IPS-18c (cell line): ENCODE measurements around the gene ONECUT1.
A peak's percentile ranks its signal among the peaks of the same experiment; 100 is the strongest.
"Not testable (repeated sequence)": the region's sequence is repeated elsewhere in the genome, so short reads cannot be mapped to it uniquely, and the experiment has no call there.

Source experiments
- H3K4me3 ChIP-seq: 2 replicates; pipeline ENCODE4 v1.7.0; 2013; ENCODE audit warnings: low read depth, mild to moderate bottlenecking, low read length, moderate library complexity; ENCODE audit not compliant: insufficient read depth
- H3K9me3 ChIP-seq: one replicate; pipeline ENCODE4 v1.6.1; 2013; ENCODE audit warnings: mild to moderate bottlenecking, low read length, moderate library complexity; ENCODE audit not compliant: control insufficient read depth, insufficient read depth

Gene ONECUT1

GRCh38 chr15:52790169-52790708 lies at the start of gene ONECUT1:
ONECUT1 (minus strand) TSS chr15:52790336; CDS start chr15:52789884, 452 bp downstream.
- H3K4me3 ChIP-seq: peak within 1 kb of the TSS; percentile 51
- no peaks in the 10 kb centered on the region for H3K9me3 ChIP-seq

GRCh38 chr15:52834379-52834778 lies 44.2 kb upstream of the ONECUT1 start:
- no peak overlapping the region for H3K4me3 ChIP-seq

DNA sequence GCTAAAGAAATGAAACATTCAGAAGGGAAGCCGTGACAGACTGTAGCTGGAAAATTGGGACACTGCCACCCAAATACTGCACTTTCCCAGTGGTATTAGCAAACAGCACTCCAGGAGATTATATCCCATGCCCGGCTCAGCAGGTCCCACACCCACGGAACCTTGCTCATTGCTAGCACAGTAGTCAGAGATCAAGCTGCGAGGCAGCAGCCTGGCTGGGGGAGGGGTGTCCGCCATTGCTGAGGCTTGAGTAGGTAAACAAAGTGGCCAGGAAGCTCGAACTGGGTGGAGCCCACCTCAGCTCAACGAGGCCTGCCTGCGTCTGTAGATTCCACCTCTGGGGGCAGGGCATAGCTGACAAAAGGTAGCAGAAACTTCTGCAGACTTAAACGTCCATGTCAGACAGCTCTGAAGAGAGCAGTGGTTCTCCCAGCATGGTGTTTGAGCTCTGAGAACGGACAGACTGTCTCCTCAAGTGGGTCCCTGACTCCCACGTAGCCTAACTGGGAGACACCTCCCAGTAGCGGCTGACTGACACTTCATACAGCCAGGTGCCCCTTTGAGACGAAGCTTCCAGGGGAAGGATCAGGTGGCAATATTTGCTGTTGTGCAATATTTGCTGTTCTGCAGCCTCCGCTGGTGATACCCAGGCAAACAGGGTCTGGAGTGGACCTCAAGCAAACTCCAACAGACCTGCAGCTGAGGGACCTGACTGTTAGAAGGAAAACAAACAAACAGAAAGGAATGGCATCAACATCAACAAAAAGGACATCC lies 34.2 kb upstream of the ONECUT1 start:
- not testable (repeated sequence) for H3K4me3 ChIP-seq, H3K9me3 ChIP-seq

More at GRCh38 chr15:52834379-52834778, 44.2 kb upstream of the ONECUT1 start:
- H3K9me3 ChIP-seq: no peaks in the 10 kb centered on the region

DNA sequence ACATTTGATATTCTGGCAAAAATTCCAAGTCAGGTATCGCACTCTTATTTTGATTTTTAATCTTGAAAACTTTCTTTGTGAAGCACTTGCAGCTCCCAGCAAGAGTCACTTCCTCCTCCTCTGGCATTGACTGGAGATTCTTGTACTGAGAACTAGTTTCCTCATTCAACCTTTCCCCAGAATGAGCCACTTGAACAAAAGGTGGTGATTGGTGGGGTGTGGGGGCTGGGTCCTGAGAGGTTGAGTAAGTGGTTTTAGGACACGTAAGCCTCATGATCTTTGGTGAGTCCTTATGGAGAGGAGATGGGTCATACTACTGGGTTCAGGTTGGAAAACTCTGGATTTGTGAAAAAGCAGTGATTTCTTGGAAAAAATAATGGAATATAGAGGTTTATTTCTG lies 32.3 kb upstream of the ONECUT1 start:
- H3K9me3 ChIP-seq: no peaks in the 10 kb centered on the region
- no peak overlapping the region for H3K4me3 ChIP-seq

GRCh38 chr15:52819253-52819652 lies 29.1 kb upstream of the ONECUT1 start:
- no peak overlapping the region for H3K4me3 ChIP-seq

GRCh38 chr15:52815899-52816298 lies 25.8 kb upstream of the ONECUT1 start:
- H3K4me3 ChIP-seq, H3K9me3 ChIP-seq: not testable (repeated sequence)

More at GRCh38 chr15:52819253-52819652, 29.1 kb upstream of the ONECUT1 start:
- H3K9me3 ChIP-seq: no peaks in the 10 kb centered on the region

DNA sequence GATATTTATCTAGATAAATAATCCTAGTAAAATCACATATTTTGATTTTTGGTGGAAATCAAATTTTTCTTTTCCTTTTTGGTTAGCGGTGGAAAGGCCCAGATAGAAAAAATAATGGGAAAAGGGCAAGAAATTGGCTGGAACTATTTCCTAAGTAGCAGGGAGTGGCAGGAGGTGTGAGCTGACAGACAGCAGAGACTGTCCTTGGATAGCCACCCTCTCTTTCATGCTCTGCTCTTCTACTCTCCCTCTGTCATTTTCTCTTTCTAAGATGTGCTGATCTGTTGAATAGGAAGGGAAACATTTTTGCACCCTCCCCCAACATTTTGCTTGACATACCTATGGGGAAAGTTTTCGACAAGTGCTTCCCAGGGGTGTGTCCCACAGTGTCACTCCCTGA lies 18.9 kb upstream of the ONECUT1 start:
- Histone ChIP-seq H3K4me3 (no peak overlapping the region), H3K9me3 (no peaks in the 10 kb centered on the region)

GRCh38 chr15:52808441-52808840 lies 18.3 kb upstream of the ONECUT1 start:
- Histone ChIP-seq H3K9me3 (no peaks in the 10 kb centered on the region), H3K4me3 (no peak overlapping the region)

DNA sequence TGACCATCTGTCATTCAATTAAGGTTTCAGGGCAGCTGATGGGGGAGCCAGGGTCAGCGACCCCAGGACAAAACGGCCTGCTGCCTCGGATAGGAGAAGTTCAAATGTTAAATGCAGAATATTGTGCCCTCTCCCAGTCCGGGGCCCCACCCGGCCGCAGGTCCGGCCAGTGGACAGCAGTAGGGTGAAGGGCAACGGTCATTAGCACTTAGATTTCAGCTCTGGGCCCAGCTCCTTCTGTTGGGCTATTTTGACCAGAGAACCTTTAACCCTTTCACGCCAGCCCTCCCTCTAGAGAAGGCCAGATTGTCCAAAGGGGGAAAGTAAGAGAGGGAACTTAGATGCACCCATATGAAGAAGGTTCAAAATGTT lies 16.1 kb upstream of the ONECUT1 start:
- Histone ChIP-seq H3K4me3 (peak overlapping the region; percentile 45; the same call in 1 of the 2 replicates), H3K9me3 (no peaks in the 10 kb centered on the region)

- Histone ChIP-seq H3K9me3 (no peaks in the 10 kb centered on the region), H3K4me3 (peak overlapping the region; percentile 45)
Measured at GRCh38 chr15:52805351-52806283, 15.5 kb upstream of the ONECUT1 start.

- Histone ChIP-seq H3K4me3 (peak overlapping the region; percentile 45), H3K9me3 (no peaks in the 10 kb centered on the region)
Measured at GRCh38 chr15:52804526-52805081, 14.5 kb upstream of the ONECUT1 start.

GRCh38 chr15:52803467-52804306 lies 13.6 kb upstream of the ONECUT1 start:
- Histone ChIP-seq H3K4me3 (peak overlapping the region; percentile 45), H3K9me3 (no peaks in the 10 kb centered on the region)

- Histone ChIP-seq H3K4me3 (peak overlapping the region; percentile 45; the same call in 1 of the 2 replicates), H3K9me3 (no peaks in the 10 kb centered on the region)
Measured at GRCh38 chr15:52803108-52803466, 13.0 kb upstream of the ONECUT1 start.

DNA sequence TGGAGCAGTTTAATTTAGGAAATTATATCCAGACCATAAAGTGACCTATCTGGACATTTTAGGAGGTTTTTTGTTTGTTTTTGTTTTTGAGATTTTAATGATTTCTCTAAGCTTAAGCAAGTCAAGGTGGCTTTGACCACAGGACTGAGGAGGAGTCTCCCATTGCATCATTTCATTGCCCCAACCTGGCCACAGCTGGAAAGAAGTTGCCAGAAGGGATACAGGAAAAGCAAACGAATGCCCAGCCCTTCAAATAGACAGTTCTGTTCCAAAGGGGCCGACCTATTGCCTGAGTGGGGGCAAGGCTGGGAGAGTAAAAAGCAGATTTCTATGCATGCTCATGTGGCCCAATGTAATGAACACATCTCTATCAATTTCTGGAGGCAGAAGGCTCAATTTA lies 12.0 kb upstream of the ONECUT1 start:
- no peak overlapping the region for H3K4me3 ChIP-seq
- H3K9me3 ChIP-seq: no peaks in the 10 kb centered on the region

DNA sequence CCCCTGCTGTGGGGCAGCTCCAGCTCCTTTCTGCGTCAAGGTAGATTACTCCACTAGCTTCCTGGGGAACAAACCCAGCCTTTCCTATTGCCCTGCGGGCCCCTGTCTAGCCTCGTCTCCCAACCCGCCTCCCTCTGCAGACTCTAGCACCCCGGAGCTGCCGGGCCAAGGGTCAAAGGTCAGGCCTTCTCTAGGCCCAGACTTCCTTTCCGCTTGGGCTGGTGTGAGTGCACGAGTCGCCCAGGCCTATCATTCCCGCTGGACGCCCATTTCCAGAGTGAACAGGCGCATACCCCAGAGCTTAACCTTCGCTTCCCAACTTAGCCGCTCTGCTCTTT lies 11.6 kb upstream of the ONECUT1 start:
- no peak overlapping the region for H3K4me3 ChIP-seq
- no peaks in the 10 kb centered on the region for H3K9me3 ChIP-seq

DNA sequence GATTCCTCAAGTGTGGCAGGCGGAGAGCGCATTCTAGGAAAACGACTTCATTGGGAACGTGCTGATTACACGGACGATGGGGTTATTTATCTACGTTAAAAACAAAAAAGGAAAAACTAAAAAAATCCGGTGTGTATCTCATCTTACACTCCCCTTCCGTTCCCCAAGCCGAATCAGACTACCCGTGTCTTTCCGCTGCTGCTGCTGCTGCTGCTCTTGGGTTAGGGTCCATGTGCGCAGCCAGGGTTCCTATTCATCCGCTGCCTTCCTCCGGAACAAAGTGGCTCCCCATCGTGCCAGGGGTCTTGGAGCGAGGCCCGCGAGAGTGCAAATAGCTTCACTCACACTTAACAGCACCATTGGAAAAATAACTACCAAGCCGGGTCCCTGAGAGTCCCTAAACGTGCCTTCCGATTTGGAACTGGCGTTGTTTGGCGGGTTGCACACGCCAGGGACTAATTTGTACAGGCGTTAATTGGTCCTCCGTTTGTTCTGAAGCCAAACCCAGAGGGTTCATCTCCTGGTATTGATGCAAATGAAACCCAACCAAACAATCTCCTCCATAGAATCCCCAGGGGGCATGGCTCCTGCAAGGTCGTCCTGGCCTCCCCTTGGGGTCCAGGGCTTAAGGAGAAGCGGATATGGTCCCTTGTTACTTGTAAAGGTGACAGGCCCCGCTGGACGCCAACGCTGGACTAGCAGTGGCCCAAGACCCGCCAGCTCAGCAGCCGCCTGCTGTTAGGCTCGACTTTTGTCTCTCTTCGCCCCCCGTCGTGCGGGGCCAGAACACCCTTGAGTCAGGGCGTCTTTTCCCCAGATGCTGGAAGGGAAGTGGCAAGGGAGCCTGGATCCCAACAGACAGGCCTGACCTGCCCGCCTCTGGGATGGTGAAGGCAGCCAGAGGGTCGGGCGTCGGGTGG lies 11.0 kb upstream of the ONECUT1 start:
- Histone ChIP-seq H3K9me3 (no peaks in the 10 kb centered on the region), H3K4me3 (no peak overlapping the region)
